Activated T-cell treated with anti-CD3 and anti-CD28 coated beads, Interleukin-2, amount 50 U/mL, for 24 hours (primary cell): ENCODE measurements around the gene TEF.

Experiments
- DNase-seq: peaks from one replicate; pipeline ENCODE4 v3.0.0-alpha.2; 2020
- H3K27ac Mint-ChIP-seq: 2 replicates; pipeline ENCODE4 v1.8.0; 2020; ENCODE audit warnings: mild to moderate bottlenecking, mixed read lengths
- H3K27me3 Mint-ChIP-seq: 2 replicates; pipeline ENCODE4 v1.8.0; 2020; ENCODE audit warnings: mixed read lengths
- H3K36me3 Mint-ChIP-seq: 2 replicates; pipeline ENCODE4 v1.8.0; 2020; ENCODE audit warnings: low read depth, mixed read lengths
- H3K4me1 Mint-ChIP-seq: 2 replicates; pipeline ENCODE4 v1.8.0; 2020; ENCODE audit warnings: low read depth, mixed read lengths
- H3K4me3 Mint-ChIP-seq: 2 replicates; pipeline ENCODE4 v1.8.0; 2020; ENCODE audit warnings: mild to moderate bottlenecking, moderate library complexity, mixed read lengths
- H3K9me3 Mint-ChIP-seq: 2 replicates; pipeline ENCODE4 v1.8.0; 2020; ENCODE audit warnings: mixed read lengths

The TEF gene

GRCh38 chr22:41345807-41346335, 35.9 kb upstream of the TEF start:
- Mint-ChIP-seq H3K36me3 (peaks cover 92% of the 10 kb centered on the region), H3K9me3 (no peaks in the 10 kb centered on the region), H3K4me3 (no peak overlapping the region), H3K27me3 (no peaks in the 10 kb centered on the region), H3K27ac (no peak overlapping the region), H3K4me1 (peaks cover 5% of the 10 kb centered on the region)
- DNase-seq, result no peak

- Mint-ChIP-seq H3K27ac (no peak overlapping the region), H3K36me3 (peaks cover 94% of the 10 kb centered on the region)
Measured at GRCh38 chr22:41347066-41347859, 34.5 kb upstream of the TEF start.

DNA sequence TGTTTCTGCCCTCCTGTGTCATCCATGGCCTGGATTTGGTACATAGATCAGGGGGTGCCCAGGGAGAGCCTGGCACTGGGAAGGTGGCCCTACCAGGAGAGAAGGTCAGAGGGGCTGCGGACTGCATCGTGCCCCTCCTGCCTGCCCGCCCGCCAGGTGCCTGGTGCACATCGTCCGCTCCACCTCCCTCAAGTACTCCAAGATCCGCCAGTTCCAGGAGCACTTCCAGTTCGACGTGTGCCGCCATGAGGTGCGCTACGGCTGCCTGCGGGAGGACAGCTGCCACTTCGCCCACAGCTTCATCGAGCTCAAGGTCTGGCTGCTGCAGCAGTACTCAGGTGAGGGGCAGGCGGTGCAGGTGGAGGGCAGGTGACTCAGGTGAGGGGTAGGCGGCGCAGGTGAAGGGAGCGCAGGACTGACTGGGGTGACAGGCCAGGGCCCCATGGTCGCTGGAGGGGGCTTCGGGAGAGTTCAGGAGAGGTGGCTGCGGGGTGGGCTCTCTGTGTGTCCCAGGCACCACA, 32.7 kb upstream of the TEF start:
- peaks cover 91% of the 10 kb centered on the region for H3K36me3 Mint-ChIP-seq
- no peak for DNase-seq
- H3K4me3 Mint-ChIP-seq, result no peak overlapping the region

More at GRCh38 chr22:41347066-41347859, 34.5 kb upstream of the TEF start:
- no peaks in the 10 kb centered on the region for H3K27me3 Mint-ChIP-seq
- H3K4me3 Mint-ChIP-seq, result no peak overlapping the region
- no peak for DNase-seq
- H3K9me3 Mint-ChIP-seq, result no peaks in the 10 kb centered on the region
- H3K4me1 Mint-ChIP-seq, result no peaks in the 10 kb centered on the region

GRCh38 chr22:41350087-41350486, 31.7 kb upstream of the TEF start:
- Mint-ChIP-seq H3K9me3 (no peaks in the 10 kb centered on the region), H3K27ac (no peak overlapping the region)
- DNase-seq, result no peak

More for the DNA sequence above, 32.7 kb upstream of the TEF start:
- Mint-ChIP-seq H3K27me3 (no peaks in the 10 kb centered on the region), H3K9me3 (no peaks in the 10 kb centered on the region), H3K27ac (no peak overlapping the region), H3K4me1 (no peaks in the 10 kb centered on the region)

DNA sequence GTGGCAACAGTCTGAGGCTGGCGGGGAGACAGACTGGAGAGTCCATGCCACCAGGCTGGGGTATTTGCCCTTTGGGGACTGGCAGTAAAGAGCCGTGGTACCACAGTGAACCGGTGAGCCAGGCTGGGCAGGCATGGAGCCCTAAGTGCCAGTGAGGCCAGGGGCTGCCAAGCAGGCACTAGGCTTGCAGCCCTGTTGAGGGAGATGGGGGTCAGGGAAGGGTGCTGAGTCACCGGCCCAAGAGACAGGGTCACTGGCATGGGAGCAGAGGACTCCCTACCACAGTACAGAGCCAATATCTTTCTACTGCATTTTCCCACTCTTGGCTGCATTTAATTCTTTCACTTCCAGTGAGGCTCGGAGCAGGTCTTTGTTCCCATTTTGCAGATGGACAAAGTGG, 30.7 kb upstream of the TEF start:
- Mint-ChIP-seq H3K27ac (no peak overlapping the region), H3K36me3 (peaks cover 90% of the 10 kb centered on the region), H3K4me3 (no peak overlapping the region), H3K27me3 (no peaks in the 10 kb centered on the region), H3K4me1 (no peaks in the 10 kb centered on the region), H3K9me3 (no peaks in the 10 kb centered on the region)
- no peak for DNase-seq

More at GRCh38 chr22:41350087-41350486, 31.7 kb upstream of the TEF start:
- H3K36me3 Mint-ChIP-seq, result peaks cover 89% of the 10 kb centered on the region
- no peaks in the 10 kb centered on the region for H3K27me3 Mint-ChIP-seq
- no peaks in the 10 kb centered on the region for H3K4me1 Mint-ChIP-seq
- H3K4me3 Mint-ChIP-seq, result no peak overlapping the region

- Mint-ChIP-seq H3K9me3 (no peaks in the 10 kb centered on the region), H3K4me3 (no peak overlapping the region), H3K36me3 (peaks cover 91% of the 10 kb centered on the region), H3K27me3 (no peaks in the 10 kb centered on the region), H3K4me1 (no peaks in the 10 kb centered on the region), H3K27ac (no peak overlapping the region)
- DNase-seq, result no peak
Measured at GRCh38 chr22:41352058-41352457, 29.7 kb upstream of the TEF start.

DNA sequence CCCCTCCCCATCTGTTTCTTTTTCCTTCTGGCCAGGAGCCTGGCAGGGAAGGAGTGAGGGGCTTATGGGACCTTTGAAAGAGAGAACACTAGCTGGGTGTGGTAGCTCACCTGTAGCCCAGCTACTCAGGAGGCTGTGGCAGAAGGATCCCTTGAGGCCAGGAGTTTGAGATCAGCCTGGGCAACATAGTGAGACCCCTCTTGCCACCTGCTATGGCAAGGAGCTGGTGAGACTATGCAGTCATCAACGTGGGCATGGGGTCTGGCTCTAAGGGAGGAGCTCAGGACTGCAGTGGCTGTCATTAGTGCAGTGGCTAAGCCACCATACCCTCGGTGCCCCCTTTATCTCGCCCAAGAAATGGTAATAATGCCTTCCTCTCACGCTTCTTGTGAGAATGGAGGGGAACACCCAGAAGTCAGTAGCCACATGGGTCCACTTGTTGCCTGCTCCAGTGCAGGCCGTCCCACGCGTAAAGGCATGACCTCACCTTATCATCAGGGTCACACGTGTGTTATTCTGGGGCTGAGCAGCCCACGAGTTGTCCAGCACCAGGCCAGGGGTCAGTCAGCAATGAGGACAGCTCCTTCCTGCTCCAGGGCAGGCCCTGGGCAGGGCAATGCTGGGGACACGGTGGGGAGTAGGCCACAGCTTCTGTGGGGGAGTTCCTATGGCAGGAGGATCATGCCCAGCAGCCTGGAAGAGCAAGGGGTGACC, 27.7 kb upstream of the TEF start:
- no peak for DNase-seq
- Mint-ChIP-seq H3K36me3 (peaks cover 82% of the 10 kb centered on the region), H3K27me3 (no peaks in the 10 kb centered on the region), H3K27ac (peak overlapping the region; percentile 30), H3K9me3 (no peaks in the 10 kb centered on the region), H3K4me3 (no peak overlapping the region), H3K4me1 (no peaks in the 10 kb centered on the region)

DNA sequence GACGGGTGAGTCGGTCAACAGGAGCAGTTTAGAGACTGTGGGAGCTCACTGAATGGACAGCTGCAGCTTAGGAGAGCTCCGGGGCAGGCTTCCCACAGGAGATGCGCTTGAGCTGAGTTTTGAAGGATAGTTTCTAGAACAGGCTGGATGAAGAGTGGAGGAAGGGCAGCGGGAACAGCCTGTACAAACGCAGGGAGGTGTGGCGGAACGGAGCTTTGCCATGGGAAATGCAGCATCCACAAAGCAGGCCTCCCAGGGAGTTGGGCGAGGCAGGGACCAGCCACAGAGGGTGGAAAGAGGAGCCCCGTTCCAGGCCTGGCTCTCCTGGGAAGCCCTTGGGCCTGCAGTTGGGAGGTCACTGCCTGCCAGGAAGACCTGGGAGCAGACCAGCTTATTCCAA, 26.8 kb upstream of the TEF start:
- Mint-ChIP-seq H3K4me3 (no peak overlapping the region), H3K4me1 (no peaks in the 10 kb centered on the region), H3K36me3 (peaks cover 77% of the 10 kb centered on the region), H3K27ac (no peak overlapping the region), H3K9me3 (no peaks in the 10 kb centered on the region), H3K27me3 (no peaks in the 10 kb centered on the region)
- no peak for DNase-seq

DNA sequence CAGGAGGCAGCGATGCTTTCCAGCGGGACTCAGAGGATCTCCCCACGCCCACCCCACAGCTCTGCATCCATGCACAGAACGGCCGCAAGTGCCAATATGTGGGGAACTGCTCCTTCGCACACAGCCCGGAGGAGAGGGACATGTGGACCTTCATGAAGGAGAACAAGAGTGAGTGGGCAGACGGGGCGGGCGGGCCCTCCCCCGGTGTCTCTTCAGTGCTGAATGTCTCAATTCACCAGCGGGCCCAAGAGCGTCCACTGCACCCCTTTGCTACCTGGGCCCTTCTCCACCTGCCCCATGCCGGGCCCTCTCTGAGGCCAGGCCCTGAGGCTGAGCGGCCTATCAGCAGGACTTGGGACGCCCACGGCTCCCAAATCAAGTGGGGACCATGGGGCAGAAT, 25.8 kb upstream of the TEF start:
- Mint-ChIP-seq H3K36me3 (peaks cover 68% of the 10 kb centered on the region), H3K4me1 (no peaks in the 10 kb centered on the region), H3K9me3 (no peaks in the 10 kb centered on the region), H3K27me3 (no peaks in the 10 kb centered on the region), H3K4me3 (no peak overlapping the region), H3K27ac (no peak overlapping the region)
- no peak for DNase-seq

DNA sequence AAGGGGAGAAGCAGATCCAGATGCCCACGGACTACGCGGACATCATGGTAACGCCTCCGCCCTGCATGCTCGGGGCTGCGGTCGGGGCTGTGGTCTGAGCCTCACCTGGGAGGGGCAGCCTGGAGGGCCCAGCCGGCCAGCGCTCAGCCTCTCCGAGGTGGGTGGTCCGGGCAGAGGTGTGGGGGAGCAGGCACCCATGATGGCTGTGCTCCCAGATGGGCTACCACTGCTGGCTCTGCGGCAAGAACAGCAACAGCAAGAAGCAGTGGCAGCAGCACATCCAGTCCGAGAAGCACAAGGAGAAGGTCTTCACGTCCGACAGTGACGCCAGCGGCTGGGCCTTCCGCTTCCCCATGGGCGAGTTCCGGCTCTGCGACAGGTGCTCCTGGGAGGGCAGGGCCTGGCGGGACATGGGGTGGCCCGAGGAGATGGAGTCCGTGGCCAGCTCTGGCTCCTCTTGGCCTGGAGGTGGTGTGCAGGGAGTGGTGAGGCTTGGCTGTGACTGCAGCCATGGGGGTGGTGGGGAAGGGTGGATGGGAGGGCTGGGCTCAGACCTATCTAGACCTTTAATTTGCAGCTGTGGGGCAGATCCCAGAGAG, 25.2 kb upstream of the TEF start:
- no peak overlapping the region for H3K27ac Mint-ChIP-seq
- H3K4me1 Mint-ChIP-seq, result no peaks in the 10 kb centered on the region
- H3K4me3 Mint-ChIP-seq, result no peak overlapping the region
- H3K27me3 Mint-ChIP-seq, result no peaks in the 10 kb centered on the region
- DNase-seq, result no peak
- H3K36me3 Mint-ChIP-seq, result peaks cover 61% of the 10 kb centered on the region
- H3K9me3 Mint-ChIP-seq, result no peaks in the 10 kb centered on the region

DNA sequence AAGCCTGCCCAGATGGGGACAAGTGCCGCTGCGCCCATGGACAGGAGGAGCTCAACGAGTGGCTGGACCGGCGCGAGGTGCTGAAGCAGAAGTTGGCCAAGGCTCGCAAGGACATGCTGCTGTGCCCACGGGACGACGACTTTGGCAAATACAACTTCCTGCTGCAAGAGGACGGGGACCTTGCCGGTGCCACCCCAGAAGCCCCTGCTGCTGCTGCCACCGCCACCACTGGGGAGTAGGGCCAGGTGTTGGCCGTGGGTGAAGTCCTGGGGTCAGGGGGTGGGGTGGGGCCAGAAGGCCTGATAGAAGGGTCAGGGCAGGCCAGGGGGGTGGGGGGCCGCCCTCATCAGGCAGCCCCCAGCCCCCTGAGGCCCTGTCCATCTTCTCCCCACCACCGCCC, 24.6 kb upstream of the TEF start:
- no peak overlapping the region for H3K4me3 Mint-ChIP-seq
- no peaks in the 10 kb centered on the region for H3K4me1 Mint-ChIP-seq
- no peak for DNase-seq
- peaks cover 56% of the 10 kb centered on the region for H3K36me3 Mint-ChIP-seq
- H3K9me3 Mint-ChIP-seq, result no peaks in the 10 kb centered on the region
- no peak overlapping the region for H3K27ac Mint-ChIP-seq
- H3K27me3 Mint-ChIP-seq, result no peaks in the 10 kb centered on the region

DNA sequence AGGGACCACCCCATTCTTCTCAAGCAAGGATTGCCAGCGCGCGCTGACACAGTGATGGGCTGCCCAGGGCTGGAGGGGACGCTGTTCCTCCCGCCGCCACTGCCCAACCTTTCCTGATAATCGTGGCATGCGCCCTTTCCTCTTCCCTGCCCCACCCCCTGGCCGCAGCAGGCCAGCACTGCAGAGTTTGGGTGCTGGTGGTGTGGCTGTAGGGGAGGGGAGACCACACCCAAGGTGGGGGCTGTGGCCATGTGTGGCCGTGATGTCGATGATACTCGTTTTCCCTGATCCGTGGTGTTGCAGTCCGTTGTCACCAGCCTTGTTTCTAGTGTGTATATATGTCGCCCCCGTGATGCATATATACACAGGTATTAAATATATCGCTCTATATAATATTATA, 22.8 kb upstream of the TEF start:
- Mint-ChIP-seq H3K4me3 (no peak overlapping the region), H3K27me3 (no peaks in the 10 kb centered on the region), H3K27ac (no peak overlapping the region), H3K4me1 (no peaks in the 10 kb centered on the region), H3K36me3 (peaks cover 43% of the 10 kb centered on the region), H3K9me3 (no peaks in the 10 kb centered on the region)
- DNase-seq, result no peak

DNA sequence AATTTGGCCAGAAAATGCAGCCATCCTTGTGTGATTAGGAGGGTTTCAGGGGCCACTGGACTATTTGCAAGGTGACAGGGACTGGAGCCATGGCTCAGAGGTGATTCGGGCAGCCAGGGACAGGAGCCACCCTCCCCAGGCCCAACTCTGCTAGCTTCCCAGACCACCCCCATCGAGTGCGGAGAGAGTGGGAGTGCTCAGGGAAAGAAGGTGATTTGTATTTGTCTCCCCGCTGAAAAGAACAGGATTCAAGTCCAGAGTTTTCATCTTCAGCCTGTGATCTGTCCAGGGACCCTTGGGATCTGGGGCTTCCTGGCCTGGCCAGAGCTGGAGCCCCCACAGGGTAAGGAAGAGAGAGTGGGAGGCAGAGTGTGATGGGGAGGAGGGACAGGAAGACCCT, 22.4 kb upstream of the TEF start:
- Mint-ChIP-seq H3K27me3 (no peaks in the 10 kb centered on the region), H3K4me1 (no peaks in the 10 kb centered on the region), H3K9me3 (no peaks in the 10 kb centered on the region), H3K4me3 (no peak overlapping the region), H3K27ac (no peak overlapping the region), H3K36me3 (peaks cover 38% of the 10 kb centered on the region)
- no peak for DNase-seq

DNA sequence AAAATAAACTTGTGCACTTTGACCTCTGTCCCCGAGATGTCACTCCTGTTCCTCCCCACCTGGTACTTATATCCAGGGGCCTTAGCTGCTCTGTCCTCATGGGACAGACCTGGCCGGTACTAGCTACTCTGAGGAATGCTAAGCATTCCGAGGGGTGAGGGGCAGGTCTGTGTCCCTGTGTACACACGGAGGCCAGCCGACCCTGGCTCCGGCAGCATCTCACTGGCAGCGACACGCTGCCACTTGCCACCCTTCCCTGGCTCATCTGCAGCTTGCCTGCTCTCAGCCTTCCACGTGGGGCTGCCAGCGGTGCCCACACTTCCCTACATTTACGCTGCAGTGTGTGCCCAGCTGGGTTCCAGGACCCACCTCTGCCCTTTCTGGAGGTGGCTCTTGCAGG, 21.6 kb upstream of the TEF start:
- Mint-ChIP-seq H3K9me3 (no peaks in the 10 kb centered on the region), H3K27ac (no peak overlapping the region), H3K36me3 (peaks cover 32% of the 10 kb centered on the region), H3K4me3 (no peak overlapping the region), H3K27me3 (no peaks in the 10 kb centered on the region), H3K4me1 (no peaks in the 10 kb centered on the region)
- no peak for DNase-seq
